HepG2 (cell line): ENCODE results near the gene TMEM167A. TPM values are rescaled to one million over a fixed set of nuclear protein-coding genes. Genes with fewer than 3 reads are reported as not detected.

Source experiments
- CHCHD3 ChIP-seq: sonication (generic); formaldehyde crosslinking; IDR thresholded peaks from 2 replicates; pipeline ENCODE4 v1.8.0; 2022; ENCODE audit warnings: mild to moderate bottlenecking, missing genetic modification reagents, moderate library complexity
- EHMT2 ChIP-seq: fragments of 200-600 bp; sonication (generic); IDR thresholded peaks from 2 replicates; pipeline ENCODE4 v1.7.0; 2017; ENCODE audit warnings: antibody characterized with exemption, low read depth, low read length, borderline replicate concordance
- ELF1 ChIP-seq: sonication (generic); formaldehyde crosslinking; IDR thresholded peaks from 2 replicates; pipeline ENCODE4 v1.4.0; 2020; ENCODE audit warnings: missing genetic modification reagents
- HDAC1 ChIP-seq: sonication (generic); formaldehyde crosslinking; IDR thresholded peaks from 2 replicates; pipeline ENCODE4 v1.5.1; 2020; ENCODE audit warnings: mild to moderate bottlenecking, missing genetic modification reagents
- HMG20A ChIP-seq: IDR thresholded peaks from 2 replicates; pipeline ENCODE4 v1.6.1; 2016; ENCODE audit warnings: borderline replicate concordance
- HNRNPUL1 ChIP-seq: fragments of 200-400 bp; formaldehyde crosslinking; IDR thresholded peaks from 2 replicates; pipeline ENCODE4 v1.6.1; 2017; ENCODE audit warnings: low read depth, mild to moderate bottlenecking, low read length, moderate library complexity
- ISL2 ChIP-seq: sonication (generic); formaldehyde crosslinking; IDR thresholded peaks from 2 replicates; pipeline ENCODE4 v1.5.0; 2020; ENCODE audit warnings: missing genetic modification reagents
- JUNB ChIP-seq: sonication (generic); formaldehyde crosslinking; IDR thresholded peaks from 2 replicates; pipeline ENCODE4 v1.8.0; 2022; ENCODE audit warnings: missing genetic modification reagents, mild to moderate bottlenecking, borderline replicate concordance
- JUND ChIP-seq: sonication (generic); formaldehyde crosslinking; IDR thresholded peaks from 2 replicates; pipeline ENCODE4 v1.8.0; 2022; ENCODE audit warnings: mild to moderate bottlenecking, missing genetic modification reagents
- KLF16 ChIP-seq, 2 experiments: sonication (generic) in 1 of 2; formaldehyde crosslinking in 1 of 2; IDR thresholded peaks; 2 replicates each; pipeline versions ENCODE4 v1.6.1 to v1.8.0; 2016 to 2023; ENCODE audit warnings: missing genetic modification reagents in 2 of 2, missing compliant biosample characterization in 1 of 2
- RBFOX2 ChIP-seq: fragments of 200-400 bp; formaldehyde crosslinking; IDR thresholded peaks from 2 replicates; pipeline ENCODE4 v1.6.1; 2017; ENCODE audit warnings: low read depth, mild to moderate bottlenecking, low read length
- RORA ChIP-seq: sonication (generic); formaldehyde crosslinking; IDR thresholded peaks from 2 replicates; pipeline ENCODE4 v1.5.0; 2020; ENCODE audit warnings: mild to moderate bottlenecking, missing genetic modification reagents, moderate library complexity
- SIX1 ChIP-seq: sonication (generic); formaldehyde crosslinking; IDR thresholded peaks from 2 replicates; pipeline ENCODE4 v1.4.0; 2020; ENCODE audit warnings: missing genetic modification reagents, borderline replicate concordance
- SP2 ChIP-seq: sonication (generic); formaldehyde crosslinking; IDR thresholded peaks from 2 replicates; pipeline ENCODE4 v1.5.1; 2020; ENCODE audit warnings: mild to moderate bottlenecking, missing genetic modification reagents
- SPEN ChIP-seq: sonication (generic); formaldehyde crosslinking; IDR thresholded peaks from 2 replicates; pipeline ENCODE4 v1.5.1; 2020; ENCODE audit warnings: low read depth, mild to moderate bottlenecking, missing genetic modification reagents
- TBP ChIP-seq: sonication (generic); formaldehyde crosslinking; IDR thresholded peaks from 2 replicates; pipeline ENCODE4 v1.5.0; 2020; ENCODE audit warnings: missing genetic modification reagents
- TP53 ChIP-seq: sonication (generic); formaldehyde crosslinking; conservative IDR thresholded peaks from 2 replicates; pipeline ENCODE4 v1.4.0; 2020; ENCODE audit warnings: missing genetic modification reagents
- ZFP36L1 ChIP-seq: sonication (generic); formaldehyde crosslinking; IDR thresholded peaks from 2 replicates; pipeline ENCODE4 v1.8.0; 2022; ENCODE audit warnings: mild to moderate bottlenecking, missing genetic modification reagents, moderate library complexity
- ZMYM3 ChIP-seq: sonication (generic); formaldehyde crosslinking; IDR thresholded peaks from 2 replicates; pipeline ENCODE4 v1.5.1; 2020; ENCODE audit warnings: mild to moderate bottlenecking, missing genetic modification reagents
- ZNF329 ChIP-seq: sonication (generic); formaldehyde crosslinking; IDR thresholded peaks from 2 replicates; pipeline ENCODE4 v1.9.0; 2021; ENCODE audit warnings: low read depth, mild to moderate bottlenecking, missing genetic modification reagents
- ZNF331 ChIP-seq: sonication (generic); formaldehyde crosslinking; IDR thresholded peaks from 2 replicates; pipeline ENCODE4 v1.4.0; 2020; ENCODE audit warnings: missing genetic modification reagents
- ZNF496 ChIP-seq: sonication (generic); formaldehyde crosslinking; IDR thresholded peaks from 2 replicates; pipeline ENCODE4 v1.8.1; 2023; ENCODE audit warnings: mild to moderate bottlenecking, moderate library complexity, missing genetic modification reagents; ENCODE audit not compliant: insufficient replicate concordance
- polyA plus RNA-seq, 8 experiments: library from polyadenylated mRNA; depleted of rRNA in 3 of 8; stranded (reverse) in 7 of 8; unstranded in 1 of 8; fragments of >200 nt; fragmentation: Illumina TruSeq in 4 of 8; extraction: Trizol in 4 of 8; gene quantifications; 2 replicates each; pipeline versions ENCODE4 v1.2.1 to v1.2.3, GENCODE V29; 2011 to 2016; ENCODE audit warnings: low read depth in 4 of 8, missing spikeins in 1 of 8, mixed read lengths in 1 of 8; ENCODE audit not compliant: insufficient read depth in 1 of 8
- total RNA-seq, 5 experiments: library from RNA; depleted of rRNA; stranded (reverse); fragments of >200 nt; fragmentation: Illumina TruSeq; extraction: Trizol; gene quantifications; 2 replicates each; pipeline ENCODE4 v1.2.3, GENCODE V29; 2016; ENCODE audit warnings: low read depth in 1 of 5
- TF ChIP-seq, protein P1 (sequence below): sonication (generic); formaldehyde crosslinking; IDR thresholded peaks from 2 replicates; pipeline ENCODE4 v1.4.0; 2020; ENCODE audit warnings: mild to moderate bottlenecking, missing genetic modification reagents
- TF ChIP-seq, protein P2 (sequence below): sonication (generic); formaldehyde crosslinking; IDR thresholded peaks from 2 replicates; pipeline ENCODE4 v1.4.0; 2020; ENCODE audit warnings: missing genetic modification reagents
- TF ChIP-seq, protein P3 (sequence below): sonication (generic); formaldehyde crosslinking; IDR thresholded peaks from 2 replicates; pipeline ENCODE4 v1.8.1; 2022; ENCODE audit warnings: low read depth, mild to moderate bottlenecking, missing genetic modification reagents

Gene TMEM167A
- total and polyA plus RNA-seq, 2 of the 13 experiments (the other 11 are each of a cell fraction or from before 2014, with no cell fraction given) = 47.0 to 78.7 TPM

DNA sequence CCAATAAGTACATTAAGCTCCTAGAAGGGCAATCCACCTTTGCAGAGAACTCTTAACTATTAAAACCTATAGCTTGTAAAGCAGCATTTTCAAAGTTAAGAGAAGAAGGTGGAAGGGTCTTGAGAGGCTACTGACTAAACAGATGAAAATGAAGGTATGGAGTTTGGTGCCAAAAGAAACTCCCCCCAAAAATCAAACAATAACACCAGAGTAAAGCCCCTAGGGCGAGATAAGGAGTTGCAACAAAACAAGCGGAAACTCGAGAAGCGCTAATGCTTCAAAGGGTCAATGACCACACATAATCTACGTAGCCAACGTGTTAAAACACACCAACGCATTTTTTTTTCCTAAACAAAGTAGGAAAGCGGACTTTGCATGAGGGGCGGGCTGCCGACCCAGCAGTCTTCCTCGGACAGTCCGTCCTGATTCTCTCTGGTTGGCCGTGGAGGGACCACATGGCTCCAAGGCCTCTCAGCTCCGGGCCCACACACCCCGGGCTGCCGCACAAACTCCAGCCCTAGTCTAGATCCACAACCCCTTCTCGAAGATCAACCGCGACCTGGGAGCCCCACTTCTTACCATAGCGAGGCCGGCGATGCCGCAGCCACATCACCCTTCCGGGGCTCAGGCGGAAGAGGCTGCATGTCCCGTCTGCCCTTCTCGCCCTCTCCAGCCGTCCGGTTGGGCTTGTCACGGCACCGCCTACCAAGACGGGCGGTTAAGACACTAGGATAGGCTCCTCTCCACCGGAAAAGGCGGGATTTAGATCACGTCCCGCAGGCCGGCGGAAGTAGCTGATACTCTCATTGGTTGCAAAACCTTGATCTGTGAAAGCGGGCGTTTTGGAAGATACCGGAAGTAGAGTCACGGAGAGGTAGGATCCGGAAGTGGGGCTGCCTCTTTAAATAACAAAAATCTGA, at the start of gene TMEM167A, which contains the start of gene XRCC4 (continued):
- TF ChIP-seq HDAC1 (CRISPR knock-in tag) = 0 out of 2 replicates have a peak, but pooled peaks have one; percentile 39
- TF ChIP-seq KLF16 (CRISPR knock-in tag; IDR thresholded peaks at IDR 0.05) = peak in 1 of 2 experiments; percentile 75; a peak in 2 of 4 replicates
- TF ChIP-seq EHMT2 = no peak
- TF ChIP-seq TP53 (CRISPR knock-in tag) = no peak
- TF ChIP-seq SP2 = peak; percentile 96
- no peak for TF ChIP-seq ZNF329 (CRISPR knock-in tag)
- TF ChIP-seq JUNB (CRISPR knock-in tag) = no peak
- TF ChIP-seq, protein P1, sequence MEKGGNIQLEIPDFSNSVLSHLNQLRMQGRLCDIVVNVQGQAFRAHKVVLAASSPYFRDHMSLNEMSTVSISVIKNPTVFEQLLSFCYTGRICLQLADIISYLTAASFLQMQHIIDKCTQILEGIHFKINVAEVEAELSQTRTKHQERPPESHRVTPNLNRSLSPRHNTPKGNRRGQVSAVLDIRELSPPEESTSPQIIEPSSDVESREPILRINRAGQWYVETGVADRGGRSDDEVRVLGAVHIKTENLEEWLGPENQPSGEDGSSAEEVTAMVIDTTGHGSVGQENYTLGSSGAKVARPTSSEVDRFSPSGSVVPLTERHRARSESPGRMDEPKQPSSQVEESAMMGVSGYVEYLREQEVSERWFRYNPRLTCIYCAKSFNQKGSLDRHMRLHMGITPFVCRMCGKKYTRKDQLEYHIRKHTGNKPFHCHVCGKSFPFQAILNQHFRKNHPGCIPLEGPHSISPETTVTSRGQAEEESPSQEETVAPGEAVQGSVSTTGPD (CRISPR knock-in tag) = no peak
- peak; percentile 96 for TF ChIP-seq ELF1 (CRISPR knock-in tag)
- 0 out of 2 replicates have a peak, but pooled peaks have one; percentile 13 for TF ChIP-seq ISL2 (CRISPR knock-in tag)
- no peak for TF ChIP-seq HMG20A
- TF ChIP-seq, protein P2, sequence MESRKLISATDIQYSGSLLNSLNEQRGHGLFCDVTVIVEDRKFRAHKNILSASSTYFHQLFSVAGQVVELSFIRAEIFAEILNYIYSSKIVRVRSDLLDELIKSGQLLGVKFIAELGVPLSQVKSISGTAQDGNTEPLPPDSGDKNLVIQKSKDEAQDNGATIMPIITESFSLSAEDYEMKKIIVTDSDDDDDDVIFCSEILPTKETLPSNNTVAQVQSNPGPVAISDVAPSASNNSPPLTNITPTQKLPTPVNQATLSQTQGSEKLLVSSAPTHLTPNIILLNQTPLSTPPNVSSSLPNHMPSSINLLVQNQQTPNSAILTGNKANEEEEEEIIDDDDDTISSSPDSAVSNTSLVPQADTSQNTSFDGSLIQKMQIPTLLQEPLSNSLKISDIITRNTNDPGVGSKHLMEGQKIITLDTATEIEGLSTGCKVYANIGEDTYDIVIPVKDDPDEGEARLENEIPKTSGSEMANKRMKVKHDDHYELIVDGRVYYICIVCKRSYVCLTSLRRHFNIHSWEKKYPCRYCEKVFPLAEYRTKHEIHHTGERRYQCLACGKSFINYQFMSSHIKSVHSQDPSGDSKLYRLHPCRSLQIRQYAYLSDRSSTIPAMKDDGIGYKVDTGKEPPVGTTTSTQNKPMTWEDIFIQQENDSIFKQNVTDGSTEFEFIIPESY (CRISPR knock-in tag) = no peak
- no peak for TF ChIP-seq JUND
- TF ChIP-seq SIX1 (CRISPR knock-in tag) = no peak; the same call in 1 of the 2 replicates
- TF ChIP-seq SPEN = peak; percentile 60; the same call in 1 of the 2 replicates
- no peak for TF ChIP-seq CHCHD3 (CRISPR knock-in tag)
- TF ChIP-seq HNRNPUL1 = no peak
- no peak for TF ChIP-seq RORA
- no peak for TF ChIP-seq TBP (CRISPR knock-in tag)
- TF ChIP-seq ZNF331 (CRISPR knock-in tag) = no peak
- 0 out of 2 replicates have a peak, but pooled peaks have one; percentile 0 for TF ChIP-seq ZMYM3 (CRISPR knock-in tag)
- TF ChIP-seq, protein P3, sequence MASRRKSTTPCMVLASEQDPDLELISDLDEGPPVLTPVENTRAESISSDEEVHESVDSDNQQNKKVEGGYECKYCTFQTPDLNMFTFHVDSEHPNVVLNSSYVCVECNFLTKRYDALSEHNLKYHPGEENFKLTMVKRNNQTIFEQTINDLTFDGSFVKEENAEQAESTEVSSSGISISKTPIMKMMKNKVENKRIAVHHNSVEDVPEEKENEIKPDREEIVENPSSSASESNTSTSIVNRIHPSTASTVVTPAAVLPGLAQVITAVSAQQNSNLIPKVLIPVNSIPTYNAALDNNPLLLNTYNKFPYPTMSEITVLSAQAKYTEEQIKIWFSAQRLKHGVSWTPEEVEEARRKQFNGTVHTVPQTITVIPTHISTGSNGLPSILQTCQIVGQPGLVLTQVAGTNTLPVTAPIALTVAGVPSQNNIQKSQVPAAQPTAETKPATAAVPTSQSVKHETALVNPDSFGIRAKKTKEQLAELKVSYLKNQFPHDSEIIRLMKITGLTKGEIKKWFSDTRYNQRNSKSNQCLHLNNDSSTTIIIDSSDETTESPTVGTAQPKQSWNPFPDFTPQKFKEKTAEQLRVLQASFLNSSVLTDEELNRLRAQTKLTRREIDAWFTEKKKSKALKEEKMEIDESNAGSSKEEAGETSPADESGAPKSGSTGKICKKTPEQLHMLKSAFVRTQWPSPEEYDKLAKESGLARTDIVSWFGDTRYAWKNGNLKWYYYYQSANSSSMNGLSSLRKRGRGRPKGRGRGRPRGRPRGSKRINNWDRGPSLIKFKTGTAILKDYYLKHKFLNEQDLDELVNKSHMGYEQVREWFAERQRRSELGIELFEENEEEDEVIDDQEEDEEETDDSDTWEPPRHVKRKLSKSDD (CRISPR knock-in tag) = no peak
- TF ChIP-seq RBFOX2 = peak; percentile 92
- TF ChIP-seq ZNF496 (CRISPR knock-in tag) = no peak
- no peak for TF ChIP-seq ZFP36L1 (CRISPR knock-in tag)
